ENCODE results near the gene GYG1. TPM values are rescaled to one million over a fixed set of nuclear protein-coding genes. Genes with fewer than 3 reads are reported as not detected.

Gene GYG1
- total RNA-seq, 6 experiments from 2014 or later, result 68.9 to 88.6 (median 78.5) TPM

DNA sequence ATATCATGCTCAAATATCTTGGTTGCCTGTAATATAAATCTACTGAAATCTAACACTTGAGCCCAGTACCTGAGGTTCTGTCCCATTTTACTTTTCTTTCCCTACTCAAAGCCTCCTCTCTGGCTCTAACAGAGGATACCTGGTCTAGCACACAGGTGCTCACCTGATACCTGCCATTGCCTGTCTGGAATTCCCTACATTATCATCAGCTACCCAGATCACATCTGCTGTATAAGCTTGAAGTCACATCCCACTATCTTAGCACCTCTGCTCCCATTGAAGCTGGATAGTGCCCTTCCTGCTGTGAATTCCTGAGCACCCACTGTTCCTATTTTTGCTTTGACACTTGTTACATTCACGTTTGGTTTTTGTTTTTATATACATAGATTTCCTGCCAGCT is 30.5 kb downstream of the GYG1 start:
- peaks cover 55% of the 10 kb centered on the region for H3K36me3 Mint-ChIP-seq (ENCODE audit: low read depth)
- peaks cover 8% of the 10 kb centered on the region for H3K9me3 Mint-ChIP-seq
- peaks cover 58% of the 10 kb centered on the region for H3K4me1 Mint-ChIP-seq (ENCODE audit: low read depth)
- no peak for DNase-seq
- TF ChIP-seq, protein P1, sequence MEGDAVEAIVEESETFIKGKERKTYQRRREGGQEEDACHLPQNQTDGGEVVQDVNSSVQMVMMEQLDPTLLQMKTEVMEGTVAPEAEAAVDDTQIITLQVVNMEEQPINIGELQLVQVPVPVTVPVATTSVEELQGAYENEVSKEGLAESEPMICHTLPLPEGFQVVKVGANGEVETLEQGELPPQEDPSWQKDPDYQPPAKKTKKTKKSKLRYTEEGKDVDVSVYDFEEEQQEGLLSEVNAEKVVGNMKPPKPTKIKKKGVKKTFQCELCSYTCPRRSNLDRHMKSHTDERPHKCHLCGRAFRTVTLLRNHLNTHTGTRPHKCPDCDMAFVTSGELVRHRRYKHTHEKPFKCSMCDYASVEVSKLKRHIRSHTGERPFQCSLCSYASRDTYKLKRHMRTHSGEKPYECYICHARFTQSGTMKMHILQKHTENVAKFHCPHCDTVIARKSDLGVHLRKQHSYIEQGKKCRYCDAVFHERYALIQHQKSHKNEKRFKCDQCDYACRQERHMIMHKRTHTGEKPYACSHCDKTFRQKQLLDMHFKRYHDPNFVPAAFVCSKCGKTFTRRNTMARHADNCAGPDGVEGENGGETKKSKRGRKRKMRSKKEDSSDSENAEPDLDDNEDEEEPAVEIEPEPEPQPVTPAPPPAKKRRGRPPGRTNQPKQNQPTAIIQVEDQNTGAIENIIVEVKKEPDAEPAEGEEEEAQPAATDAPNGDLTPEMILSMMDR (IDR thresholded peaks at IDR 0.05), result no peak
- no peak overlapping the region for H3K4me3 Mint-ChIP-seq
- H3K27me3 Mint-ChIP-seq (ENCODE audit: insufficient read depth), result no peaks in the 10 kb centered on the region; the same call in 1 of the 2 replicates
- no peak overlapping the region for H3K27ac Mint-ChIP-seq

DNA sequence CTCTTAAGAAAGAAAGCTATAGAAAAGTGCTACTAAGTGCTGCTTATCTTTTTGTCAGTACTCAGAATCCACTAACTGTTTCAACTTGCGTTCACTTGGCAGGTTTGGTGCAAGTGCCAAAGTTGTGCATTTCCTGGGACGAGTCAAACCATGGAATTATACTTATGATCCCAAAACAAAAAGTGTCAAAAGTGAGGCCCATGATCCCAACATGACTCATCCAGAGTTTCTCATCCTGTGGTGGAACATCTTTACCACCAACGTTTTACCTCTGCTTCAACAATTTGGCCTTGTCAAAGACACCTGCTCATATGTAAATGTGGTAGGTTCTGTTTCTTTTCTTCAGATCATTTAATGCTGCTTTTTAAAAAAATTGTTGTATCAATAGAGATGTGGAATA is 32.6 kb downstream of the GYG1 start:
- H3K36me3 Mint-ChIP-seq (ENCODE audit: low read depth), result peaks cover 60% of the 10 kb centered on the region
- H3K4me3 Mint-ChIP-seq, result no peak overlapping the region
- H3K4me1 Mint-ChIP-seq (ENCODE audit: low read depth), result peaks cover 42% of the 10 kb centered on the region
- H3K9me3 Mint-ChIP-seq, result peaks cover 8% of the 10 kb centered on the region
- H3K27ac Mint-ChIP-seq, result no peak overlapping the region
- TF ChIP-seq, protein P1 (IDR thresholded peaks at IDR 0.05), result no peak
- H3K27me3 Mint-ChIP-seq (ENCODE audit: insufficient read depth), result no peaks in the 10 kb centered on the region
- DNase-seq, result no peak

DNA sequence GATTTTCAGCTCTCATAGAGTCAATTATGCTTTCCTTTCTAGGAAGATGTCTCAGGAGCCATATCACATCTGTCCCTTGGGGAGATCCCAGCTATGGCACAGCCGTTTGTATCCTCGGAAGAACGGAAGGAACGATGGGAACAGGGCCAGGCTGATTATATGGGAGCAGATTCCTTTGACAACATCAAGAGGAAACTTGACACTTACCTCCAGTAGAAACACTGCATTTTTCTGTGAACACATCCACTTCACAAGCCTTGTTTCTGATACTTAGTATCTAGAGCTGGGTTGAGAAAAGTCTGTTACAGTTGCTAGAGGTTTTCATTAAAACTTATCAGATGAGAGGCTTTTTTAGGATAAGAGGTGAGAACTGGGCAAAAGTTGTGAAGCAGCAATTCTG is 35.4 kb downstream of the GYG1 start:
- DNase-seq, result no peak
- Mint-ChIP-seq H3K4me1 (ENCODE audit: low read depth) (peaks cover 27% of the 10 kb centered on the region), H3K27me3 (ENCODE audit: insufficient read depth) (no peaks in the 10 kb centered on the region), H3K27ac (peak overlapping the region; percentile 47), H3K4me3 (no peak overlapping the region), H3K9me3 (peaks cover 8% of the 10 kb centered on the region), H3K36me3 (ENCODE audit: low read depth) (peaks cover 48% of the 10 kb centered on the region)
- TF ChIP-seq, protein P1 (IDR thresholded peaks at IDR 0.05), result no peak

DNA sequence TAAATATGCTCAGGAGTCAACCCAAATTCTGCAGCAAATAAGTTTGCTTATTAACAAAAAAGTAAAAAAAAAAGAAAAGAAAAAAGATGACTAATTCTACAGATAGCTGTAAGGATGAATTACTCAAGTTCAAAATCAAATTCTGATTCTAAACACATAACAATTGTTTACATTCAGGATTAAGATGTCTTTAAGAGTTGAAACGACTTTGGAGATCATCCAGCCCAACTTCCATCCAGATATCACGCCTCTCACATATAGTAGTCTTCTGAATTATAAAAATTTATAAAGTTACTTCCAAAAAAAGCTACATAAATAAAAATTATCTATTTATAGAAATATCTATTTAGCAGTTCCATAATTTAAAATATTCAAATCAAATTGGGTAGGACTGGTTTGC is 39.8 kb downstream of the GYG1 start:
- DNase-seq, result no peak
- H3K4me1 Mint-ChIP-seq (ENCODE audit: low read depth), result peaks cover 15% of the 10 kb centered on the region

DNA sequence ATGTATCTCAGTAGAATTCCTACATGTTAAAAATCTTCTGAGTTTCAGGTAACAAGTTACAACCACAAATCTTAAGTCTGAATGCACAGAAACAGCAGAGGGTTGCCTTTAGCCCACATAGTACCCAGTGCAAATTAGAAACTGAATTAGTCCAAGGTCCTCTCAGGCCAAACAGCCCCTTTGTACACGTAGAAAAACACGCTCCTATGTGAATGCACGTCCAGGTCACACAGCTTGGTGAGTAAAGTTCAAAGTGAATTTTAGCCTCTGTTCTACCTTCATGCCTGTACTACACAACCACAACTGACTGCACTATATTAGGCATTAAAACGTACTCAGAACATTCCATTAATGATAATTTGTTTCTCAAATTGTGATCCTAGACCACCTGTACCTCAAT is 46.3 kb downstream of the GYG1 start:
- H3K4me3 Mint-ChIP-seq, result no peak overlapping the region
- H3K9me3 Mint-ChIP-seq, result no peaks in the 10 kb centered on the region
- peaks cover 3% of the 10 kb centered on the region; the same call in 1 of the 2 replicates for H3K36me3 Mint-ChIP-seq (ENCODE audit: low read depth)
- DNase-seq, result no peak
- peaks cover 7% of the 10 kb centered on the region for H3K4me1 Mint-ChIP-seq (ENCODE audit: low read depth)
- no peaks in the 10 kb centered on the region for H3K27me3 Mint-ChIP-seq (ENCODE audit: insufficient read depth)
- no peak overlapping the region for H3K27ac Mint-ChIP-seq
- TF ChIP-seq, protein P1 (IDR thresholded peaks at IDR 0.05), result no peak

More for the DNA sequence above, 39.8 kb downstream of the GYG1 start:
- TF ChIP-seq, protein P1 (IDR thresholded peaks at IDR 0.05), result no peak
- Mint-ChIP-seq H3K27ac (no peak overlapping the region), H3K36me3 (ENCODE audit: low read depth) (peaks cover 20% of the 10 kb centered on the region; the same call in 1 of the 2 replicates), H3K4me3 (no peak overlapping the region), H3K27me3 (ENCODE audit: insufficient read depth) (no peaks in the 10 kb centered on the region), H3K9me3 (no peaks in the 10 kb centered on the region)

DNA sequence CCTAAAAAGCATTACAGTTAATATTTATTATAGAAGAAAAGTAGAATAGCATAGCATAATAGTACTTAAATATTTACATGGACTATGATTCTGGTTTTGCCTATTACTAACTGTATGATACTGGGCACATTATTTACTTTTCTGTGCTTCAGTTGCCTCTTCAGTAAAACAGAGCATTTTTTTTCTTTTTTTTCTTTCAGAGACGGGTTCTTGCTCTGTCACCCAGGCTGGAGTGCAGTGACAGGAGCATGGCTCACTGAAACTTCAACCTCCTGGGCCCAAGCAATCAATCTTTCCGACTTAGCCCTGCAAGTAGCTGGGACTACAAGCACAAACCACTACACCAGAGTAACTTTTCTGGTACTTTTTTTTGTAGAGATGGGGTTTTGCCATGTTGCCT is 47.0 kb downstream of the GYG1 start:
- TF ChIP-seq, protein P1 (IDR thresholded peaks at IDR 0.05), result no peak
- H3K9me3 Mint-ChIP-seq, result no peaks in the 10 kb centered on the region
- peaks cover 8% of the 10 kb centered on the region for H3K36me3 Mint-ChIP-seq (ENCODE audit: low read depth)
- H3K27me3 Mint-ChIP-seq (ENCODE audit: insufficient read depth), result no peaks in the 10 kb centered on the region
- H3K4me1 Mint-ChIP-seq (ENCODE audit: low read depth), result peaks cover 13% of the 10 kb centered on the region
- H3K27ac Mint-ChIP-seq, result no peak overlapping the region
- DNase-seq, result no peak
- H3K4me3 Mint-ChIP-seq, result no peak overlapping the region
